Measurements from ENCODE around the gene NRP1.

NRP1 gene

GRCh38 chr10:33153251-33153967, 181.1 kb downstream of the NRP1 start:
- WGBS (ENCODE audit: insufficient coverage, insufficient read length): no CpG with 5 or more reads among the region's 8 CpGs
- Histone ChIP-seq H3K27ac (ENCODE audit: low read length) (no peak overlapping the region), H3K4me3 (ENCODE audit: low read length) (no peak overlapping the region)

GRCh38 chr10:33152750-33153149, 181.7 kb downstream of the NRP1 start:
- Histone ChIP-seq H3K4me1 (ENCODE audit: control insufficient read depth, insufficient read depth, low read length) (no peaks in the 10 kb centered on the region), H3K27ac (ENCODE audit: low read length) (no peak overlapping the region), H3K9me3 (ENCODE audit: control insufficient read depth, insufficient read depth, low read length) (no peaks in the 10 kb centered on the region), H3K36me3 (ENCODE audit: control insufficient read depth, insufficient read depth, low read length) (no peaks in the 10 kb centered on the region), H3K4me3 (ENCODE audit: low read length) (no peak overlapping the region), H3K27me3 (ENCODE audit: control insufficient read depth, insufficient read depth, low read length) (no peaks in the 10 kb centered on the region)
- DNase-seq (ENCODE audit: low read depth, low spot score): no peak
- WGBS (ENCODE audit: insufficient coverage, insufficient read length): no CpG with 5 or more reads among the region's 4 CpGs

More at GRCh38 chr10:33153251-33153967, 181.1 kb downstream of the NRP1 start:
- Histone ChIP-seq H3K9me3 (ENCODE audit: control insufficient read depth, insufficient read depth, low read length) (no peaks in the 10 kb centered on the region), H3K27me3 (ENCODE audit: control insufficient read depth, insufficient read depth, low read length) (no peaks in the 10 kb centered on the region), H3K4me1 (ENCODE audit: control insufficient read depth, insufficient read depth, low read length) (no peaks in the 10 kb centered on the region), H3K36me3 (ENCODE audit: control insufficient read depth, insufficient read depth, low read length) (no peaks in the 10 kb centered on the region)
- DNase-seq (ENCODE audit: low read depth, low spot score): no peak

- Histone ChIP-seq H3K4me3 (ENCODE audit: low read length) (no peak overlapping the region), H3K4me1 (ENCODE audit: control insufficient read depth, insufficient read depth, low read length) (no peaks in the 10 kb centered on the region), H3K27me3 (ENCODE audit: control insufficient read depth, insufficient read depth, low read length) (no peaks in the 10 kb centered on the region), H3K9me3 (ENCODE audit: control insufficient read depth, insufficient read depth, low read length) (no peaks in the 10 kb centered on the region), H3K36me3 (ENCODE audit: control insufficient read depth, insufficient read depth, low read length) (no peaks in the 10 kb centered on the region), H3K27ac (ENCODE audit: low read length) (no peak overlapping the region)
- DNase-seq (ENCODE audit: low read depth, low spot score): no peak
- WGBS (ENCODE audit: insufficient coverage, insufficient read length): no CpG with 5 or more reads among the region's 7 CpGs
Measured at GRCh38 chr10:33152146-33152545, 182.3 kb downstream of the NRP1 start.

GRCh38 chr10:33151344-33151864, 183.1 kb downstream of the NRP1 start:
- no peaks in the 10 kb centered on the region for H3K27me3 ChIP-seq (ENCODE audit: control insufficient read depth, insufficient read depth, low read length)
- DNase-seq (ENCODE audit: low read depth, low spot score): no peak
- no peaks in the 10 kb centered on the region for H3K9me3 ChIP-seq (ENCODE audit: control insufficient read depth, insufficient read depth, low read length)
- no CpG with 5 or more reads among the region's 3 CpGs for WGBS (ENCODE audit: insufficient coverage, insufficient read length)
- no peak overlapping the region for H3K27ac ChIP-seq (ENCODE audit: low read length)
- H3K4me1 ChIP-seq (ENCODE audit: control insufficient read depth, insufficient read depth, low read length): no peaks in the 10 kb centered on the region
- no peaks in the 10 kb centered on the region for H3K36me3 ChIP-seq (ENCODE audit: control insufficient read depth, insufficient read depth, low read length)
- no peak overlapping the region for H3K4me3 ChIP-seq (ENCODE audit: low read length)

GRCh38 chr10:33150889-33151288, 183.6 kb downstream of the NRP1 start:
- Histone ChIP-seq H3K36me3 (ENCODE audit: control insufficient read depth, insufficient read depth, low read length) (no peaks in the 10 kb centered on the region), H3K9me3 (ENCODE audit: control insufficient read depth, insufficient read depth, low read length) (no peaks in the 10 kb centered on the region), H3K4me3 (ENCODE audit: low read length) (no peak overlapping the region), H3K27me3 (ENCODE audit: control insufficient read depth, insufficient read depth, low read length) (no peaks in the 10 kb centered on the region), H3K4me1 (ENCODE audit: control insufficient read depth, insufficient read depth, low read length) (no peaks in the 10 kb centered on the region), H3K27ac (ENCODE audit: low read length) (no peak overlapping the region)
- no peak for DNase-seq (ENCODE audit: low read depth, low spot score)
- no CpG with 5 or more reads among the region's 1 CpG for WGBS (ENCODE audit: insufficient coverage, insufficient read length)

- WGBS (ENCODE audit: insufficient coverage, insufficient read length): no CpG with 5 or more reads among the region's 2 CpGs
- H3K27ac ChIP-seq (ENCODE audit: low read length): no peak overlapping the region
- H3K36me3 ChIP-seq (ENCODE audit: control insufficient read depth, insufficient read depth, low read length): no peaks in the 10 kb centered on the region
Measured at GRCh38 chr10:33150146-33150545, 184.3 kb downstream of the NRP1 start.

GRCh38 chr10:33147013-33147310, 187.5 kb downstream of the NRP1 start:
- Histone ChIP-seq H3K9me3 (ENCODE audit: control insufficient read depth, insufficient read depth, low read length) (no peaks in the 10 kb centered on the region), H3K36me3 (ENCODE audit: control insufficient read depth, insufficient read depth, low read length) (no peaks in the 10 kb centered on the region), H3K4me1 (ENCODE audit: control insufficient read depth, insufficient read depth, low read length) (no peaks in the 10 kb centered on the region), H3K27me3 (ENCODE audit: control insufficient read depth, insufficient read depth, low read length) (no peaks in the 10 kb centered on the region), H3K4me3 (ENCODE audit: low read length) (no peak overlapping the region), H3K27ac (ENCODE audit: low read length) (no peak overlapping the region)
- no peak for DNase-seq (ENCODE audit: low read depth, low spot score)
- WGBS (ENCODE audit: insufficient coverage, insufficient read length): no CpG with 5 or more reads among the region's 3 CpGs

More at GRCh38 chr10:33150146-33150545, 184.3 kb downstream of the NRP1 start:
- DNase-seq (ENCODE audit: low read depth, low spot score): no peak
- H3K27me3 ChIP-seq (ENCODE audit: control insufficient read depth, insufficient read depth, low read length): no peaks in the 10 kb centered on the region
- no peaks in the 10 kb centered on the region for H3K9me3 ChIP-seq (ENCODE audit: control insufficient read depth, insufficient read depth, low read length)
- no peak overlapping the region for H3K4me3 ChIP-seq (ENCODE audit: low read length)
- no peaks in the 10 kb centered on the region for H3K4me1 ChIP-seq (ENCODE audit: control insufficient read depth, insufficient read depth, low read length)

- Histone ChIP-seq H3K4me3 (ENCODE audit: low read length) (no peak overlapping the region), H3K4me1 (ENCODE audit: control insufficient read depth, insufficient read depth, low read length) (no peaks in the 10 kb centered on the region), H3K9me3 (ENCODE audit: control insufficient read depth, insufficient read depth, low read length) (no peaks in the 10 kb centered on the region), H3K27ac (ENCODE audit: low read length) (no peak overlapping the region), H3K36me3 (ENCODE audit: control insufficient read depth, insufficient read depth, low read length) (no peaks in the 10 kb centered on the region), H3K27me3 (ENCODE audit: control insufficient read depth, insufficient read depth, low read length) (no peaks in the 10 kb centered on the region)
- no CpG with 5 or more reads among the region's 10 CpGs for WGBS (ENCODE audit: insufficient coverage, insufficient read length)
- DNase-seq (ENCODE audit: low read depth, low spot score): no peak
Measured at GRCh38 chr10:33146189-33147012, 188.1 kb downstream of the NRP1 start.

GRCh38 chr10:33145451-33146188, 188.8 kb downstream of the NRP1 start:
- no peak overlapping the region for H3K4me3 ChIP-seq (ENCODE audit: low read length)
- H3K36me3 ChIP-seq (ENCODE audit: control insufficient read depth, insufficient read depth, low read length): no peaks in the 10 kb centered on the region
- no peaks in the 10 kb centered on the region for H3K27me3 ChIP-seq (ENCODE audit: control insufficient read depth, insufficient read depth, low read length)
- no CpG with 5 or more reads among the region's 8 CpGs for WGBS (ENCODE audit: insufficient coverage, insufficient read length)
- H3K4me1 ChIP-seq (ENCODE audit: control insufficient read depth, insufficient read depth, low read length): no peaks in the 10 kb centered on the region
- no peak for DNase-seq (ENCODE audit: low read depth, low spot score)
- no peaks in the 10 kb centered on the region for H3K9me3 ChIP-seq (ENCODE audit: control insufficient read depth, insufficient read depth, low read length)
- no peak overlapping the region for H3K27ac ChIP-seq (ENCODE audit: low read length)

GRCh38 chr10:33143160-33143728, 191.2 kb downstream of the NRP1 start:
- Histone ChIP-seq H3K36me3 (ENCODE audit: control insufficient read depth, insufficient read depth, low read length) (no peaks in the 10 kb centered on the region), H3K4me1 (ENCODE audit: control insufficient read depth, insufficient read depth, low read length) (no peaks in the 10 kb centered on the region), H3K4me3 (ENCODE audit: low read length) (no peak overlapping the region), H3K27me3 (ENCODE audit: control insufficient read depth, insufficient read depth, low read length) (no peaks in the 10 kb centered on the region), H3K27ac (ENCODE audit: low read length) (no peak overlapping the region), H3K9me3 (ENCODE audit: control insufficient read depth, insufficient read depth, low read length) (no peaks in the 10 kb centered on the region)
- no CpG with 5 or more reads among the region's 5 CpGs for WGBS (ENCODE audit: insufficient coverage, insufficient read length)
- DNase-seq (ENCODE audit: low read depth, low spot score): no peak
